ENCODE measurements around the gene PHF21B.
"Not testable (repeated sequence)": the region's sequence is repeated elsewhere in the genome, so short reads cannot be mapped to it uniquely, and the experiment has no call there.

PHF21B gene

GRCh38 chr22:44969817-44970216 lies 40.0 kb downstream of the PHF21B start:
- no peak overlapping the region for H3K4me3 ChIP-seq (ENCODE audit: low read length)
- DNase-seq (ENCODE audit: low read depth, low spot score): no peak

GRCh38 chr22:44968736-44969135 lies 41.1 kb downstream of the PHF21B start:
- H3K4me3 ChIP-seq (ENCODE audit: low read length): no peak overlapping the region
- DNase-seq (ENCODE audit: low read depth, low spot score): no peak

DNA sequence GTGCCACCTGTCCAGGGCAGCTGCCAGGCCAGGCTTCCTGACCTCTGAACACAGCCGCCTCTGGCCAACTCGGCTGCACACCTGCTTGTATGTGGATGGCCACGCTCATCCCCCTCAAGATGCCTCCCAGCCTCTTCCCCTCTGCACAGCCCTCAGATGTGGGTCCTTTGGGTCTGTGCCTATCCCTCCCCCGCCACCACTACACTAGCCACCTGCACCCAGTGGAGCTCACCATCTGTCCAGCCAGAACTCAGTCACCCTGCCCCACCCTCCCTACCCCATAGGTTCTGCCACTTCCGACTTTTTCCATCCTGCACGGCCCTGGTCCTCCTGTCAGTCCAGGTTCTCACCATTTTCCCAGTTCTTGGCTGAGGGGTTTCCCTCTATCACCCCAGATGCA lies 44.6 kb downstream of the PHF21B start:
- no peak for DNase-seq (ENCODE audit: low read depth, low spot score)
- no peak overlapping the region for H3K4me3 ChIP-seq (ENCODE audit: low read length)

DNA sequence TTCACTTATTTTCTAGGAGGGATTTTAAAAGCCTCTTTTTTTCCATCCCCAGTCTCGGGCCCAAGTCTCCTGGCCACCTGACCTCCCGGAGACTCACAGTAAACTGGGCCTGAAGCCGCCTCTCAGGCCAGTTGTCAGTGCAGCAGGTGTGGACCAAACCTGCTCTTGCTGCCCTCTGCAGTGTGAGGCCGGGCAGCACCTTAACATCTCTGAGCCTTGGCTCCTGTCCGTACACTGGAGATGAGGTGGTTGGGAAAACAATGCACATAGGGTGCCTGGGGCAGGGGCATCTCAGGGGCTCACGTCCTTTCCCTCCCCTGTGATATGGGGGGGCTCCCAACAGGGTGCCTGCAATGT lies 45.1 kb downstream of the PHF21B start:
- H3K4me3 ChIP-seq (ENCODE audit: low read length): no peak overlapping the region
- no peak for DNase-seq (ENCODE audit: low read depth, low spot score)

DNA sequence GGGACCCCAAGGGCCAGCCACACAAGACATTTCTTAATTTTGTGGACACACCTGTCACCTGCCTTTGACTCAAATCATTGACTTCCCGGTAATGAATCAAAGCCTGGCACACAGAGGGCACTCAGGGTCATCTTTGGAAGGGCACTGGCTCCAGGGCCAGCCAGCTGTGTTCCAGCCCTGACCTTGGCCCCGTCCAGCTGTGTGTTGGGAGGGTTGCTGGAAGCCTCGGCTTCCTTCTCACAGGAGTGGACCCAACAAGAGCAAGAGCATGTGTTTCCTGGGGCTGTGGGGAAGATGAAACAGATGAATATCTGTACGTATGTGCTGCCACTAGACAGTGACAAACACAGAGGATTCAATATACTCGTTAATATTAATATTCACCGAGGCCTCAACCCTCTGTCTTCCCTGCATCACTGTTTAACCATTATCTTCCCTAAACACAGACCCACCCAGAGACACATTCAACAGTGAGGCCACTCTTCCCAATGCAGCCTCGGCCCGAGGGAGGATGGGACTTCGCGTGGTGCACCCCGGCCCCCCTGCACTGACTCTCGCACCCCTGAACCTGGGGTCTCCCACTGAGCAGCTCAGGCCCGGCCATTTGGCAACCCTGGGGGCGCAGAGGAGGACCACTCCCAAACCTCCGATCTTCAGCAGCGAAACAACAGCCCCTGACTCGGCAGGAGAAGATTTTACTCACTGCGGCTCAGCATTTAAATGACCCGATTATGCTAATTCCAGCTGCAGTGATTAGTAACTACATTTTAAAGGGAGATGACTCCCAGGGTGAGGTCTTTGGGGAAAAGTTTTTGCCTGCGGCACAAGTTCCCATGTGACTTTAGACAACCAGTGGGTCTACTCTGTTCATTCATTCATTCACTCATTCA lies 45.7 kb downstream of the PHF21B start:
- H3K4me3 ChIP-seq (ENCODE audit: low read length): no peak overlapping the region

GRCh38 chr22:44962741-44963454 lies 46.9 kb downstream of the PHF21B start:
- no peak for DNase-seq (ENCODE audit: low read depth, low spot score)
- H3K4me3 ChIP-seq (ENCODE audit: low read length): no peak overlapping the region

More for the DNA sequence above, 45.7 kb downstream of the PHF21B start:
- DNase-seq (ENCODE audit: low read depth, low spot score): no peak

DNA sequence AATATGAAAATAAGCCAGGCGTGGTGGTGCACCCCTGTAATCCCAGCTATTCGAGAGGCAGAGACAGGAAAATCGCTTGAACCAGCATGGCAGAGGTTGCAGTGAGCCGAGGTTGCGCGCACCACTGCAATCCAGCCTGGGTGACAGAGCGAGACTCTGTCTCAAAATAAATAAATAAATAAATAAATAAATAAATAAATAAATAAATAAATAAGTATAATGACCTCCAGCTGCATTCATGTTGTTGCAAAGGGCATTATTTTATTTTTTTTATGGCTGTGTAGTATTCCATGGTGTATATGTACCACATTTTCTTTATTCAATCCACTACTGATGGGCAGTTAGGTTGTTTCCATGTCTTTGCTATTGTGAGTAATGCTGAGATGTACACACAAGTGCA lies 48.1 kb downstream of the PHF21B start:
- not testable (repeated sequence) for H3K4me3 ChIP-seq (ENCODE audit: low read length); DNase-seq (ENCODE audit: low read depth, low spot score)

DNA sequence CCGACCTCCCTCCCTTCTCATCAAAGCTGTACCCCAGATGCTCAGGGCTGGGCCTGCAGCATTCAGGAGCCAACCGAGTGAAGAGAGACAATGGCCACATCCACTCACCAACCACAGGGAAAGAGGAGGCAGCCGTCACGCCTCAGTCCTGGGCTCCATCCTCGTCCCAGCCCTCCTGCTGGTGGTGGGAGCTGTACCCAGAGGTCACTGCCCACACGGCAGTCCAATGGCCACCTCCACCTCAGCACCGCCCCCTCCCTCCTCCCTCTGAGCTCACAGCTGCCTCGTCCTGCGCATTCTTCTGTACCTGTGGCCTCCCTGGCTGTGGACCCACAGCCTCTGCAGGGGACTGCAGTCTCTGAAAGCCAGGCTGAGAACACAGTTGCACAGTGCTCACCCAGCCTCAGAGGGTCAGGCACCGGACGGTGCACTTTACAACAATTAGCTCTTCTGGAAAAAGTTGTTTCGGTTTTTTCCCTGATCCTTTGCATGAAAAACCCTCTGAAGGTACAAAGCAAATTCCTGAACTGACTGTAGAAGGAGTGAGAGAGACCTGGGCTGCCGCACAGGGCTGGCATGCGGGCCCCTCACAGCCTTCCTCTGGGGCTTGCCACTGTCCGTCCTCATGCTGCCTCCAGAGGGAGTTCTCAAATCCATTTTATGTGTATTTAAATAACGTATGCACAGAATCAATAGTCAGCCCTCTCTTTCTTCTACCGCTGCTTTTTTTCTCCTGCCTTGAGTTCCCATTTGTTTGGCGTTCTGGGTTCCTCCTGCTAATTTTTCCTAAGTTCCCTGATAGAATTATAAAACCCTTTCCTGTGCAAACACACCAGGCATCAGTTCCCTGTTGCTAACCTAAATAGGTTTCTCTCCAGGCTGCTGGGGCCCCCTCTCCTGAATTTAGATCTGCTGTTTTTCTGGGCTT lies 52.7 kb downstream of the PHF21B start:
- H3K4me3 ChIP-seq (ENCODE audit: low read length): no peak overlapping the region
- no peak for DNase-seq (ENCODE audit: low read depth, low spot score)

GRCh38 chr22:44955102-44955501 lies 54.7 kb downstream of the PHF21B start:
- peak; percentile 64 for DNase-seq (ENCODE audit: low read depth, low spot score)
- H3K4me3 ChIP-seq (ENCODE audit: low read length): no peak overlapping the region

- no peak overlapping the region for H3K4me3 ChIP-seq (ENCODE audit: low read length)
- DNase-seq (ENCODE audit: low read depth, low spot score): no peak
Observed at GRCh38 chr22:44954149-44954548, 55.7 kb downstream of the PHF21B start.

DNA sequence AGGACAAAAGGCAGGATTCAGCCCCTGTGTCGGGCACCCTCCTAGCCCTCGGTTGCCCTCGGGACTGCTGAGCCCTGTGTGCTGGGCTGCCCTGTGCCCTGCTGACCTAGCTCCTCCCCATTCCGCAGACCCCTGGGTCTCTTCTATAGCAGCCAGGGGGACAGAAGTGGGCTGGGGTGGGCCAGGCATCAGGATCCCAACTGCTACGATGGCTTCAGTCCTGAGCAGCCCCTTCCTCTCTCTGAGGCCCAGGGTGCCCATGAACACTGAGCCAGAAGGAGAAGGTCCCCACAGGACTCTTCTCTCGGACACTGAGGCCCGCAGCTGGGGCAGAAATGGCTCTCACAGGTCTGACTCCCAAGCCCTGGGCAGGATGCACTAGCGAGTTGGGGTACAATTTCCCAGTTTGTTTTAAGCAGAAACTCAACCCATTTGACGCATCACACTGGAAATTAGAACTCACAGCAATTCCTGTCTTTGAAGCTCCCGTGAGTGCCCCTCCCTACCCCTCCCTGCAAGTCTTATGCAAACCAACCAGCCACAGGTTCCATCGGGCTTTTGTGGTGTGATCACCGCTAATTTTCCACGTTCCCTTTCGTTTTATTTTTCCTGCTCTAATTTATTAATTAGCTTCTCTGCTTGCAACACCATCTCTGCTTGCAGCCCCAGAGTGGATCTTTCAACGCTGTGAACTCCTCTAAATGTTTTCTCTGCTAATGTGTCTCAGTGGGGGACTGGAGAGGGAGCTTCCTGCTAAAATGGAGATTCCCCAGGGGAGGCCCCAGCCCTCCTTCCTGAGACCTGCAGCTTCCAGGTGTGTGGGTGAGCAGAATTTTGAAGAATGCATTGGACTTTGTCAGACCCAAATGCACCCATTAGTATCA lies 56.7 kb downstream of the PHF21B start:
- no peak overlapping the region for H3K4me3 ChIP-seq (ENCODE audit: low read length)

GRCh38 chr22:44951510-44951816 lies 58.3 kb downstream of the PHF21B start:
- no peak overlapping the region for H3K4me3 ChIP-seq (ENCODE audit: low read length)
- DNase-seq (ENCODE audit: low read depth, low spot score): no peak

More for the DNA sequence above, 56.7 kb downstream of the PHF21B start:
- DNase-seq (ENCODE audit: low read depth, low spot score): no peak

DNA sequence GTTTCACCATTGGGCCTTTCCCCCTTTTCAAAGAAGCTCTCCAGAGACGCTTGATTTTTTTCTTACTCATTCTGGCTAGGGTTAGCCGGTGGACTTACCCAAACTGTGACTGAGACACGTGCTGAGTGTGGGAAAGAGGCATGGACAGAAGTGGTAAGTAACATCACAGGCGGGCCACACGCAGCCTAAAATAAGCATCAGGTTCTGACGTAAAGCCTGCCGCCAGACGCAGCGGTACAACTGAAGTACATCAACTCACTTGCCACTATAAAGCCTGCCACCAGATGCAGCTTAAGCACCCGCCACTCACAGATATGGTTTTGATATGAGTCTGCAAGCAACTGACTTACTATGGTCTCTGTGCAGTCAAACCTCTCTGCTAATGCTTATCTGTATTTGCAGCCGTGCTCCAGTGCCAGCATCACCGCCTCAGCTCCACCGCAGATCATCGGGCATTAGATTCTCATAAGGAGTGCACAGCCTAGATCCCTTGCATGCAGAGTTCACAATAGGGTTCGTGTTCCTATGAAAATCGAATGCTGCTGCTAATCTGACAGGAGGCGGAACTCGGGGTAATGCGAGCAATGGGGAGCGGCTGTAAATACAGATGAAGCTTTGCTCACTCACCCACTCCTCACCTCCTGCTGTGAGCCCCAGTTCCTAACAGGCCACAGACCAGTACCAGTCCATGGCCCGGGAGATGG lies 58.8 kb downstream of the PHF21B start:
- peak; percentile 93 for DNase-seq (ENCODE audit: low read depth, low spot score)
- no peak overlapping the region for H3K4me3 ChIP-seq (ENCODE audit: low read length)

DNA sequence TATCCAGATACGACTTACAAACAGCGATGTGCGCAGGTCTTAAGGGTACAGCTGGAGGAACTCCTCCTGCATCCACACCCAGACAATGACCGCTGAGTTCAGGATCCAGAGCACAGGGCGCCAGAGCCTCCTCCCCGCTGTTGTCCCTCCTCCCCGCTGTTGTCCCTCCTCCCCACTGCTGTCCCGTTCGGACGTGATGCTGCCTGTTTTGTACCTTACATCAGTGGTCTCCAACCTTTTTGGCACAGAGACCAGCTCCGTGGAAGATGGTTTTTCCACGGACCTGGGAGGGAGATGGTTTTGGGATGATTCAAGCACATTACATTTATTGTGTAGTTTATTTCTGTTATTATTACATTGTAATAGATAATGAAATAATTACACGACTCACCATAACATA lies 62.0 kb downstream of the PHF21B start:
- no peak for DNase-seq (ENCODE audit: low read depth, low spot score)
- no peak overlapping the region for H3K4me3 ChIP-seq (ENCODE audit: low read length)

DNA sequence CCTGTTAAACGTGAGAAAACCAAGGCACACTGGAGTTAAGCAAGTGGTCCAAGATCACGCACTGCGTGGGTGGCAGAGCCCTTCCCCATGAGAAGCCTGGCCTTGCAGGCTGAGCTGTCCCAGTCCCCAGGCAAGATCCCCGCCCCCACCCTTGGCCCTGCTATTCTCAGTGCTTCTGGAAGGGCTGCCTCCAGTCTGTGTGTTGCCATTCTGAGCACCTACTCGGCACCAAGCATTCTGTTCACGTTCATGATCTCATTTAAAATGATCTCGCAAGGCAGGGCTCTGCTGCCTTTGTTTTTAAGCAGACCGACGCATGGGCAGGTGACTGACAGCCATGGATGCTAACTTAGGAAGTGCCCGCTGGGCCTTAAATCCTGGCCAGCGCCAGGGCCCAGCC lies 62.8 kb downstream of the PHF21B start:
- H3K4me3 ChIP-seq (ENCODE audit: low read length): no peak overlapping the region
- no peak for DNase-seq (ENCODE audit: low read depth, low spot score)

DNA sequence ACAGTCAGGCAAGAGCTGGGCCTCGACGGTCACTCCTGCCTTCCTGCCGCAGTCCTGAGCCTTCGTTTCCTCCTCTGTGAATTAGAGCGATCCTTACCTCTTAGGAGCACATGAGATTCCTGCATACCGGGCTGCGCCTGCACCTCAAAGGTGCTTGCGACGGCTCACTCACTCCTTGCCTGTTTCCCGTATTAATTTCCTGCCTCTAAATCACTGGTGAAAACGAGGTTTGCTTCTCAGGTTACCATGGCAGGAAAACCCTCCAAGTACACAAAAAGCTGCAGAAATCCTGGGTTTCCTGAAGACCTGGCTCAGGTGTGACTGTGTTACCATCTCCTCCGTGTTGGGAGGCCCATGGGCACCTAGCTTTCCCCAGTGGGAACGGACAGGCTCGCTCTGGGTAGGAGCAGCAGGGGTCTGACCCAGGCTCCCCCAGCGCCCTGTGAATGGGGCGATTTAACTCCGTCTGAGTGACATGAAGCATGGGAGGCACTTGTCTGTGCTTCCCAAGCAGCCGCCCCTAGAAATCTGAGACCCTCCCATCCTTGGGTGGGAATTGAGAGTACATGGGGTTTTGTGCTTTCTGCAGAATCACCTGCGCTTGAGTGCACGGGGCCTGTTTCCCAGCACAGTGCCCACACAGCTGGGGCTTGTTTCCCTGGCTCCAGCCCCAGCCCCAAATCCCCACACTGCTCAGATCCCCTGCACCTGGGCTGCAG lies 64.8 kb downstream of the PHF21B start:
- no peak overlapping the region for H3K4me3 ChIP-seq (ENCODE audit: low read length)
- no peak for DNase-seq (ENCODE audit: low read depth, low spot score)

- H3K4me3 ChIP-seq (ENCODE audit: low read length): no peak overlapping the region
- no peak for DNase-seq (ENCODE audit: low read depth, low spot score)
Observed at GRCh38 chr22:44943701-44944324, 66.0 kb downstream of the PHF21B start.
